Glutamatergic neuron (in vitro differentiated cells): ENCODE results near the gene ZNF581. TPM values are rescaled to one million over a fixed set of nuclear protein-coding genes. Genes with fewer than 3 reads are reported as not detected.
A peak's percentile ranks its signal among the peaks of the same experiment; 100 is the strongest.

ENCODE experiments used
- DNase-seq: peaks from one replicate; pipeline ENCODE4 v3.0.0; 2022
- H3K27ac Mint-ChIP-seq: one replicate; pipeline ENCODE4 v1.8.0; 2020; ENCODE audit warnings: mild to moderate bottlenecking, mixed read lengths, inconsistent platforms; ENCODE audit not compliant: unreplicated experiment
- H3K27me3 Mint-ChIP-seq: one replicate; pipeline ENCODE4 v1.8.0; 2020; ENCODE audit warnings: mild to moderate bottlenecking, moderate library complexity, mixed read lengths, inconsistent platforms; ENCODE audit not compliant: unreplicated experiment
- H3K36me3 Mint-ChIP-seq: one replicate; pipeline ENCODE4 v1.8.0; 2020; ENCODE audit warnings: mild to moderate bottlenecking, mixed read lengths, inconsistent platforms; ENCODE audit not compliant: unreplicated experiment
- H3K4me1 Mint-ChIP-seq: one replicate; pipeline ENCODE4 v1.8.0; 2020; ENCODE audit warnings: mild to moderate bottlenecking, low read depth, mixed read lengths, inconsistent platforms; ENCODE audit not compliant: unreplicated experiment
- H3K4me3 Mint-ChIP-seq: one replicate; pipeline ENCODE4 v1.8.0; 2020; ENCODE audit warnings: mild to moderate bottlenecking, mixed read lengths, inconsistent platforms; ENCODE audit not compliant: unreplicated experiment
- H3K9me3 Mint-ChIP-seq: one replicate; pipeline ENCODE4 v1.8.0; 2020; ENCODE audit warnings: mild to moderate bottlenecking, moderate library complexity, mixed read lengths, inconsistent platforms; ENCODE audit not compliant: unreplicated experiment
- total RNA-seq: library from RNA; stranded (reverse); fragmentation: NEBNext Ultra II Directional; extraction: Animal tissue kit (Norgen Biotek cat#: 25700); gene quantifications from one replicate; pipeline ENCODE4 v1.2.1, GENCODE V29; 2021; ENCODE audit not compliant: unreplicated experiment
- TF ChIP-seq, protein P1 (sequence below): fragments of 200-600 bp; sonication (generic); IDR thresholded peaks from one replicate; pipeline ENCODE4 v1.5.0; 2021; ENCODE audit not compliant: partially characterized antibody, unreplicated experiment

ZNF581 gene
- total RNA-seq, 1 donor from 2014 or later, result 31.0 TPM

DNA sequence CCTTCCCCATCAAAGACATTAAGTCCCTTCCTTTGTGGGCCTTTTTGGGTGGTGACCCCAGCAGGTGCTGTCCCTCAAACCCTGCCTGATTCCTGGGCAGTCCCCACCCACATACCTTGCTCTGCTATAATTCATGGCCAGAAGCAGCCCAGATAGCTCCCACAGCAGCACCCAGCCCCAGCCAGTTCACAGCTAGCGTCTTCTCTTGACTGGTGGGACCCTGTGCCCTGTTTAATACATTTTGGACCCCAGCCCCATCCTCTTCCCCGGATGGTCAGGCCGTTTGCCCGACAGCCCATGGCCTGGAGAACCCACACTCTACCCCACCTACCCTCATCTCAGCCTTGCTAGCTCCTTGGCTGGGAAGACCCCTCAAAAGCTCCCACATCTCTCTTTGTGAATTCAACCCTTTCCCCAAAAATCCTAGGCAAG is 6.7 kb downstream of the ZNF581 start:
- peaks cover 13% of the 10 kb centered on the region for H3K9me3 Mint-ChIP-seq
- no peak for DNase-seq
- no peaks in the 10 kb centered on the region for H3K36me3 Mint-ChIP-seq
- TF ChIP-seq, protein P1, sequence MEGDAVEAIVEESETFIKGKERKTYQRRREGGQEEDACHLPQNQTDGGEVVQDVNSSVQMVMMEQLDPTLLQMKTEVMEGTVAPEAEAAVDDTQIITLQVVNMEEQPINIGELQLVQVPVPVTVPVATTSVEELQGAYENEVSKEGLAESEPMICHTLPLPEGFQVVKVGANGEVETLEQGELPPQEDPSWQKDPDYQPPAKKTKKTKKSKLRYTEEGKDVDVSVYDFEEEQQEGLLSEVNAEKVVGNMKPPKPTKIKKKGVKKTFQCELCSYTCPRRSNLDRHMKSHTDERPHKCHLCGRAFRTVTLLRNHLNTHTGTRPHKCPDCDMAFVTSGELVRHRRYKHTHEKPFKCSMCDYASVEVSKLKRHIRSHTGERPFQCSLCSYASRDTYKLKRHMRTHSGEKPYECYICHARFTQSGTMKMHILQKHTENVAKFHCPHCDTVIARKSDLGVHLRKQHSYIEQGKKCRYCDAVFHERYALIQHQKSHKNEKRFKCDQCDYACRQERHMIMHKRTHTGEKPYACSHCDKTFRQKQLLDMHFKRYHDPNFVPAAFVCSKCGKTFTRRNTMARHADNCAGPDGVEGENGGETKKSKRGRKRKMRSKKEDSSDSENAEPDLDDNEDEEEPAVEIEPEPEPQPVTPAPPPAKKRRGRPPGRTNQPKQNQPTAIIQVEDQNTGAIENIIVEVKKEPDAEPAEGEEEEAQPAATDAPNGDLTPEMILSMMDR, result no peak
- no peak overlapping the region for H3K27ac Mint-ChIP-seq
- peak overlapping the region; percentile 25 for H3K4me3 Mint-ChIP-seq
- peaks cover 18% of the 10 kb centered on the region for H3K27me3 Mint-ChIP-seq
- H3K4me1 Mint-ChIP-seq, result peaks cover 8% of the 10 kb centered on the region

DNA sequence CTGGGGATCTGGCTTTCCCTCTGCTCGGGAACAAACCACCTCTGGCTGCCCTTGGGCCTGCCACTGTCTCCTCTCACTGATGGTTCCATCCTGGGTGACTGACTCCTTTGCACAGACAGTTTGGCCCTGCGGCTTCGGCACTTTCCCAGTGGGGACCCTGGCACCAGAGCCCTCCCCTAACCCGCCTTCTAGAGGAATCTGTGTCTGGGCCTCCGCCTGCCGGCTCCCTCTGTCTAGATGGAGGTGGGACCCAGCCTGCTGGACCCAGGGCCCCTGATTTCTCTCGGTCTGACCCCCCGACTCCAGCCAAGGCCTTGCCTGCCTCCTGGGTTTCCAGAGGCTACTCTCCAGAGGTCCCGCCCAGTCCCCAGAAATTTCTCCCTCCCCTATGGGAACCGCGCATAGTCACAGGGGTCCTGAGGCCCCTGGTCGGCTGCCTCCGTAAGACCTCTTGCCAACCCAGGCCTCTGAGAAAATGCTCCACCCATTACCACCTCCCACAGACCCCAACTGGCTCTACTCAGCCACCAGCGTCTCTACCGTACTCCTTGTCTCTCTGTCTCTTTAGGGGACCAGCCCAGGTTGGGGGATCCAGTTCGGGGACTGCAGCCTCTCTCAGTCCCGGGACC is 7.3 kb downstream of the ZNF581 start:
- H3K27me3 Mint-ChIP-seq, result peaks cover 16% of the 10 kb centered on the region
- peaks cover 15% of the 10 kb centered on the region for H3K9me3 Mint-ChIP-seq
- no peak overlapping the region for H3K4me3 Mint-ChIP-seq
- H3K27ac Mint-ChIP-seq, result no peak overlapping the region
- DNase-seq, result no peak
- TF ChIP-seq, protein P1, result no peak
- H3K36me3 Mint-ChIP-seq, result no peaks in the 10 kb centered on the region
- H3K4me1 Mint-ChIP-seq, result peaks cover 8% of the 10 kb centered on the region

DNA sequence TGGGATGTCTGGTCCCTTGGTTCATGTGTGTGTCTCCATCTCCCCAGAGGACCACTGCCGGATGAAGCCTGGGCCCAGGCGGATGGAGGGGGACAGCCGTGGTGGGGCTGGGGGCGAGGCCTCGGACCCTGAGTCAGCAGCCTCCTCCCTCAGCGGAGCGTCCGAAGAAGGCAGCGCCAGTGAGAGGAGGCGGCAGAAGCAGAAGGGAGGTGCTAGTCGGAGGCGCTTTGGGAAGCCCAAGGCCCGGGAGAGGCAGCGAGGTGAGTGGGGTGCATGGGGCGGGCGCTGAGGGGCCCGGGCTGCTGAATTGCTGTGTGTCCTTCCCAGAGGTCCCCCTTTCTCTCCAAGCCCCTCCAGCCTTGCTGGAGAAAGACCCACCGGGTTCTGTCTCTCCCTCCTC is 7.8 kb downstream of the ZNF581 start:
- H3K36me3 Mint-ChIP-seq, result no peaks in the 10 kb centered on the region
- no peak overlapping the region for H3K4me3 Mint-ChIP-seq
- DNase-seq, result no peak
- TF ChIP-seq, protein P1, result no peak
- H3K27ac Mint-ChIP-seq, result no peak overlapping the region
- H3K4me1 Mint-ChIP-seq, result peaks cover 11% of the 10 kb centered on the region
- peaks cover 18% of the 10 kb centered on the region for H3K9me3 Mint-ChIP-seq
- peaks cover 17% of the 10 kb centered on the region for H3K27me3 Mint-ChIP-seq

DNA sequence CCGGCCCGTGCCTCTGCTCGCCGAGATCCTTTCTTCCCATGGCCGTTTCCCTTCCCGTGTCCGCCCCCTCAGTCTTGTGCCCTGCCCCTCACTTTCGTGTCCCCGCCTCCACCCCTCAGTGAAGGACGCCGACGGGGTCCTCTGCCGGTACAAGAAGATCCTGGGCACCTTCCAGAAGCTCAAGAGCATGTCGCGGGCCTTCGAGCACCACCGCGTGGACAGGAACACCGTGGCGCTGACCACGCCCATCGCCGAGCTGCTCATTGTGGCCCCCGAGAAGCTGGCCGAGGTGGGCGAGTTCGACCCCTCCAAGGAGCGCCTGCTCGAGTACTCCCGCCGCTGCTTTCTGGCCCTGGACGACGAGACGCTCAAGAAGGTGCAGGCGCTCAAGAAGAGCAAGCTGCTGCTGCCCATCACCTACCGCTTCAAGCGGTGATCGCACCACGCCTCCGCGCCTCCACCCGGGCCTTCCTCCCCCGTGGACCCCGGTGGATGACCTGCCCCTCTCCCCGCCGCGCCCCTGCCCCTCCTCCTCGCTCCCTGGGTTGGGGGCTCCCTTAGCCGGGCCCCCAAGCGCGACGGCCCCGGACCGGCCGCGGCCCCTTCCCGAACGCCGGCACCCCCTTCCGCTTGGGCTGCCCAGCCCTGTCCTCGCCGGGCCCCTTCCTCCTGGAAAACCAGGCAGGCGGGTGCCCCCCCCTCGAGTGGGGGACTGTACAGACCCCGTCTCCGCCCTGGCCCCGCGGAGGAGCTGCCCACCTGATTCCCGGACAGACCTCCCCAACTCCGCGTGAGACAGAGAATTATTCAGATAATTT is 9.1 kb downstream of the ZNF581 start:
- H3K36me3 Mint-ChIP-seq, result no peaks in the 10 kb centered on the region
- H3K4me1 Mint-ChIP-seq, result peaks cover 13% of the 10 kb centered on the region

More for the DNA sequence above, 9.1 kb downstream of the ZNF581 start:
- Mint-ChIP-seq H3K27me3 (peaks cover 13% of the 10 kb centered on the region), H3K4me3 (peak overlapping the region; percentile 97), H3K27ac (no peak overlapping the region), H3K9me3 (peaks cover 16% of the 10 kb centered on the region)
- peak; percentile 33 for DNase-seq
- TF ChIP-seq, protein P1, result no peak
